ENCODE results near the gene ERBB3.

ERBB3 gene

GRCh38 chr12:56115329-56115728 is 35.4 kb downstream of the ERBB3 start:
- TF ChIP-seq GATA1 (IDR thresholded peaks at IDR 0.05; ENCODE audit: low read depth, low read length) (no peak), POLR2A (IDR thresholded peaks at IDR 0.05; ENCODE audit: low read length) (no peak)
- no peak for DNase-seq

GRCh38 chr12:56116267-56117081 is 36.5 kb downstream of the ERBB3 start, which contains the start of gene RPL41:
Gene RPL41, plus strand, starts transcription at chr12:56116633.
- TF ChIP-seq POLR2A (IDR thresholded peaks at IDR 0.05; ENCODE audit: low read length), result peak; percentile 100
- TF ChIP-seq GATA1 (IDR thresholded peaks at IDR 0.05; ENCODE audit: low read depth, low read length), result no peak
- DNase-seq, result peak; percentile 96 to 98

- DNase-seq, result peak in 1 of 2 experiments; percentile 56
Measured at GRCh38 chr12:56117082-56117706, 37.2 kb downstream of the ERBB3 start.

DNA sequence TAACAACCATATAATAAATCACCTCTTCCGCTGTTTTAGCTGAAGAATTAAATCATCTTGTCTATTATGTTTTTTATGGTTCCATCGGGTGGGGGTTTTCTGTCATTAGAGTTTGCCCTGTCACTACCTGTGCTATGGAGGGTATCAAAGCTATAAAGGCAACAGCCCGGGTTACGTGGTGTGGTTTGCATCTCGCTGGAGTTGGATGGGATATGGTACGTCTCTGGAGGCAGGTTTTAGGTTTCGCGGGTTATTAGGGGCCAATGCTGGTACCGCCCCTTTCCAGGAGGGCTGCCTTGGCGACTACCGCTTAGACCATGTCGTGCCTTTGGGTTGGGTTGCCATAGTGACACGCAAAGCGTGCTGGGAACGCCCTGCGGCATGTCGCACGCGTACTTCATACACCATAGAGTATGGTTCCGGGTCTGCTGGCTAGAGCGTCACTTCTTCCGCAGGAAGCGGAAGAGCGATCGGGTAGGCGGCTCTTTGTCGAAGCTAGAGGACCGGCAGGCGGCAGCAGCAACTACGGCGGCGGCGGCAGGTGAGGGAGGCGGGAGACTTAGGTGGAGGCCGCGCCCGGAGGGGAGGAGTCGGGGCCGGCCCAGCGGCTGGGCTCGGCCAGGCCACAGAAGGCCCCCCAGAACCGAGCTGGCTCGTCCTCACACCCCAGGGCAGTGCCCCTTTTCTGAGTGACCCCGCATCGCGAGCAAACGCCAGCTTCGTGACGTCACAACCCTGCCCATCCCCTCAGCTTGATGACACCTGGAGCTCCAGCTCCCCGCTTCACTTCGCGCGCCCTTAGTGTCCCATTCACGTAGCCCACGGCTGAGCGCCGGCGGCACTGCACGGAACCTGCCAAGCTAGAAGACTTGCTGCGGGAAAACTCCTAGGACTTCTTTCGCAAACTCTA is 38.1 kb downstream of the ERBB3 start, which contains the start of gene ZC3H10:
ZC3H10 (plus strand) TSS at position 489 of the 910 bp plus-strand sequence. CDS start 2,297 bp downstream, outside the sequence.
- TF ChIP-seq POLR2A (IDR thresholded peaks at IDR 0.05; ENCODE audit: low read length) (peak; percentile 96), GATA1 (IDR thresholded peaks at IDR 0.05; ENCODE audit: low read depth, low read length) (no peak)
- DNase-seq, result peak; percentile 99 to 100

DNA sequence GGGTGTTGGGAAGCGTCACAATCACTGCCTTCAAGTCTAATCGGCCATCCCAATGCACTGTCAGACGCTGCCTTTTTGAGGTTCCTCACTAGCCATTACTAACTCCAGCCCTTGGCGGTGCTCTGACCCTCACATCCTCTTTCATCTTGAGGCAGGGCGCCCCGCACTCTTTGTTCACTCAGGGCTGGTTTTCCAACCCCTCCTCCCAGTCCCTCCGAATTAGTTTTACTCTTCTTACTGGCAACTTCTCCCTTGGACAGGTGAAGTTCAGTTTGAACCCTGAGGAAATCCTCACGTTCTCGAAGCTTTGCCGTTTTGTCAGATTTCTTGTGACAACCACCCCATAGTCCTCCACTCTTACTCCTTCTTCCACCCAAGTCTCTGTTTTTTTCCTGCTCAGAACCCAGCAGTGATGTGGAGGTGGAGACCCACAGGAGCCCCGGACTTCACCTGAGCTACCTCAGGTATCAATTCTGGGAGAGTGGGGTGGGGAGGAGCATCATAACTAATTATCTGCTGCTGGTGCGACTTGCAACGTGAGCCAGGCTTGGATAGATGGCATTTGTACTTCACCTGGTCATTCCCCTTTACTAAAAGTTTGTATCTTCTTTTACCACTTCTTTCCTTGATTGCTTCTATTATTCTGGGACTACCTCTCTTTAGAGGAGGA is 38.9 kb downstream of the ERBB3 start:
- TF ChIP-seq GATA1 (IDR thresholded peaks at IDR 0.05; ENCODE audit: low read depth, low read length), result no peak
- TF ChIP-seq POLR2A (IDR thresholded peaks at IDR 0.05; ENCODE audit: low read length), result no peak
- no peak for DNase-seq

DNA sequence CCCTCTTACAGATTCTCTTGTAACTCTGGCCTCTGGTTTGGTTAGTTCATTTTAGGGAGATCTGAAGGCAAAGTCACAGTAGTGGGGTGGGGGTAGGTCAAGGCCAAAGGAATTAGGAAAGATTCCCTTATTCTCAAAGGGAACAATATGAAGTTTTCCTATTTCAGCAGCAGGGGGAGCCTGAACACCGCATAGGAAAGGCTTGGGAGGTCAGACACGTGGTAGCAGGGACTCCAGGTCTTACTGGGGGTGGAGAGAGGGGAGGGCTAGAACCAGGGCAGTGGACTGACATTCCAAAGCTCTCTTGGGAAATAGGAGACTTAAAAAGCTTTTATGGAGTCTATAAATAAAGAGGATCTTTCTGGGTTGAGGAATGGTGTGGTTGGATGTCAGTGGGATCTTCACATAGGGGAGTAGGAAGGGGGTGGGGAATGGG is 39.4 kb downstream of the ERBB3 start:
- peak; percentile 86 to 90 for DNase-seq
- TF ChIP-seq GATA1 (IDR thresholded peaks at IDR 0.05; ENCODE audit: low read depth, low read length), result no peak
- no peak for TF ChIP-seq POLR2A (IDR thresholded peaks at IDR 0.05; ENCODE audit: low read length)

GRCh38 chr12:56120158-56120846 is 40.3 kb downstream of the ERBB3 start:
- TF ChIP-seq POLR2A (IDR thresholded peaks at IDR 0.05; ENCODE audit: low read length), result no peak
- TF ChIP-seq GATA1 (IDR thresholded peaks at IDR 0.05; ENCODE audit: low read depth, low read length), result no peak
- no peak for DNase-seq

DNA sequence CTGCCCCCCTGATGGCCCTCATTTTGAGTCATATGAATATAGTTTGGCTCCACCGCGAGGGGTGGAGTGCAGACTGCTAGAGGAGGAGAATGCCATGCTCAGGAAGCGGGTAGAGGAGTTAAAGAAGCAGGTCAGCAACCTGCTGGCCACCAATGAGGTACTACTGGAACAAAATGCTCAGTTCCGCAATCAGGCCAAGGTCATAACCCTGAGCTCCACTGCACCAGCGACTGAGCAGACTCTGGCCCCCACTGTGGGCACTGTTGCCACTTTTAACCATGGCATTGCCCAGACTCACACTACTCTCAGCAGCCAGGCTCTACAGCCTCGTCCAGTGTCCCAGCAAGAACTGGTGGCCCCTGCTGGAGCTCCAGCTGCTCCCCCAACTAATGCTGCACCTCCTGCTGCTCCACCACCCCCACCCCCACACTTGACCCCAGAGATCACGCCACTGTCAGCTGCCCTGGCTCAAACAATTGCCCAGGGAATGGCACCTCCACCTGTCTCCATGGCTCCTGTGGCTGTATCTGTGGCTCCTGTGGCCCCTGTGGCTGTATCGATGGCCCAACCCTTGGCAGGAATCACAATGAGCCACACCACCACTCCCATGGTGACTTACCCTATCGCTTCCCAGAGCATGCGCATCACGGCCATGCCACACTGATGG is 41.4 kb downstream of the ERBB3 start:
- TF ChIP-seq GATA1 (IDR thresholded peaks at IDR 0.05; ENCODE audit: low read depth, low read length) (no peak), POLR2A (IDR thresholded peaks at IDR 0.05; ENCODE audit: low read length) (no peak)
- no peak for DNase-seq

DNA sequence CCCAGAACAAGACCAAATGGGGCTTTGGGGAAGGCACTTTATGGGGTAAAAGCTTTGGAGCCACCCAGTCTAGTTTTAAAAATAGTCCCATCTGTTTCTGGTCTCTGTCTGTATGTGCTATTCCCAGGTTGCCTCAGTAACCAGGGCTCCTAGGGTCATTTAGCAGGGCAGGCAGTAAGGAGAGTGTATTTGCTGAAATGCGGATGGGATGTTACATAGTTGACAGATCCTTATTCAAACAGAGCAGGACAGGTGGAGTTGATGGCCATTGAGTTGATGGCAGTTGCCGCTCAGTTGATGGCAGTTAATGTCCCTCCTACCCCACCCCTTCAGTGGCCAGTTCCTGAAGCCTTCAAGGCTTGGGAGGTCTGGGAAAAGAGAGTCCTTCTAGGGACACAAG is 42.7 kb downstream of the ERBB3 start:
- no peak for DNase-seq
- TF ChIP-seq GATA1 (IDR thresholded peaks at IDR 0.05; ENCODE audit: low read depth, low read length) (no peak), POLR2A (IDR thresholded peaks at IDR 0.05; ENCODE audit: low read length) (no peak)

GRCh38 chr12:56124133-56124532 is 44.2 kb downstream of the ERBB3 start:
- no peak for DNase-seq

GRCh38 chr12:56126732-56127239 is 46.8 kb downstream of the ERBB3 start:
- TF ChIP-seq GATA1 (IDR thresholded peaks at IDR 0.05; ENCODE audit: low read depth, low read length) (no peak), POLR2A (IDR thresholded peaks at IDR 0.05; ENCODE audit: low read length) (no peak)
- peak; percentile 79 to 86 for DNase-seq

More at GRCh38 chr12:56124133-56124532, 44.2 kb downstream of the ERBB3 start:
- no peak for TF ChIP-seq POLR2A (IDR thresholded peaks at IDR 0.05; ENCODE audit: low read length)
- TF ChIP-seq GATA1 (IDR thresholded peaks at IDR 0.05; ENCODE audit: low read depth, low read length), result no peak

DNA sequence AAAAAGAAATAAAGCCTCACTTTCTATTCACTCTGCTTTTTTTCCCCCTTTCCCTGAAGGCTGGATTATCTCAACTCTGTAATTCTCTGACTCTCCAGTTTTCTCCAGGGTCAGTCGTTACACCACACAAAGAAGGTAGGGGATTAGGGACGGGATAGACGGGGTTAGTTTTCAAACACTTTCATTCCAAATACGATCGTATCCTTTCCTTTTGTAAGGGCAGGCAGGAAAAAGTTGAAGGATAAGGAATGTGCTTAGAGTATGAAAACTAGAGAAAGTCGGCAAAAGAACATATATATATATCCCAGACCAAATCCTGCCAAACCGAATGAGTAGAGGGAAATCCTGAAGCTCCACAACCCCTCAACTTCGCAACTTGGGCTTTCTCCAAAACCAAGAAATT is 47.5 kb downstream of the ERBB3 start:
- TF ChIP-seq POLR2A (IDR thresholded peaks at IDR 0.05; ENCODE audit: low read length) (no peak), GATA1 (IDR thresholded peaks at IDR 0.05; ENCODE audit: low read depth, low read length) (no peak)
- DNase-seq, result no peak

All from erythroblast (primary cell).